Activated T-cell treated with anti-CD3 and anti-CD28 coated beads for 24 hours (primary cell): ENCODE results near the gene DDX49.
"Not testable (repeated sequence)": the region's sequence is repeated elsewhere in the genome, so short reads cannot be mapped to it uniquely, and the experiment has no call there.

Experiments
- DNase-seq: peaks from one replicate; pipeline ENCODE4 v3.0.0-alpha.2; 2020; ENCODE audit warnings: low read depth

DDX49 gene

DNA sequence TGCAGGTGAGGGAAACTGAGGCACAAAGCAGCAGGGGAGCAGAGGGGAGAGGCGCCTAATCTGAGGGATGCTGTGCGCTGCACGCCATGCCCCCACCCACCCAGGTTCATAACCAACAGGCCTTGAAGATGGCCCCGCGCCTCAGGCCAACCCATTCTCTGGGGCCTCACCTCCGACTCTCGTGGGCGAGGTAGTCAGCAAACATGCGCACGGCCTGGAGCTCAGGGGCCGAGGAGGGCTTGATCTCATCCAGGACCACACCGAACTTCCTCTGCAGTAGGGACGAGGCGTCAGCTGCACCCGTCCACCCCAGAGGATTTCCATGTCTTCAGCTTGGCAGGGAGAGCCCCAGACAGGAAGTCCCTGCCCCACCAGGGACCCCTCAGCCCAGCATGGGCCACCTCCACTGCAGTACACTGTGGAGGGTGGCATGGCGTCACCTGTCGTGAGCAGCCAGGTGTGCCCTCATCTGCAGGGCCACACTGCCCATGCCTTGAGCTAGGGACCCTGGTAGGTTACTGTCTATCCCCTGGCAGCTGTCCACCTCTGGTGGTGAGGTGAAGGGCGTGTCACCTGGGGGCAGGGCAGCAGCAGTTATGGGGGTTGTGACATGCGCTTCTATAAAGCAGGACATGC lies 8.6 kb upstream of the DDX49 start:
- no peak for DNase-seq

GRCh38 chr19:18912933-18913332 lies 6.6 kb upstream of the DDX49 start:
- no peak for DNase-seq

DNA sequence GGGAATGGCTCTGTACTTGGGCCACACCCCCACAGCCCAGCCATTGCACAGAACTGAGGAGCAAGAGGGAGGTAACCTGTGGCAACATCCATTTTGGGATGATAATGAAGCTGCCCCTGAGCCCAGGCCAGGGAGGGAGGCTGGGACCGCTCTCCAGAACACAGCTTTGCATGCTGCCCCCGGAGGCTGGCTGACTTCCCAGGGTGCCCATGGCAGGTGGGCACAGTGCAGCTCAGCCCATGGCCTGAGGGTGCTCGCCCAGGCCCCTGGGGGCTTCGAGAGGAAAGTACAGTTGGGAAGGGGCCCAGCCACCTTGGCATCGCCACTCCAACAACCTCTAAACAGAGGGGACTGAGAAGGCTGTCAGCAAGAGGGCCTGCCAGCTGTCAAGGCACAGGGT lies 6.0 kb upstream of the DDX49 start:
- no peak for DNase-seq

DNA sequence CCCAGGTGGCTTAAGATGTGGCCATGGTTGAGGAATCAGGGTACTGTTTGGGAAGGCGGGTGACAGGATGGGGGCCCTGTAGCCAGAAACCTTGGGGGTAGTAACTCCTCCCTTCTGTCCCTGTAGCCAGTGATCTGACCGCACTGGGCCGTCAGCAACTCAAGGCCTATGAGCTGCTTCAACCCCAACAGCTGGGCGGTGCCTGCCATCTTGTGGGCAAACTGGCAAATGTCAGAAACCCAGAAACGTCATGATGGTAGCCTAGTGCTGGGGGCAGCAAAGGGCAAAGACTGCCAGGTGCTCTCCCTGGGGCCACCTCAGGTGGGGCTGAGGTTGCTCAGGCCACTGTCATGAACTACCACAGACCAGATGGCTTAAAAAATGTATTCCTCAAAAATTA lies 3.9 kb upstream of the DDX49 start:
- no peak for DNase-seq

- DNase-seq, result not testable (repeated sequence)
Observed at GRCh38 chr19:18917593-18917992, 1.9 kb upstream of the DDX49 start.

GRCh38 chr19:18919900-18920214 lies 342 bp downstream of the DDX49 start:
- DNase-seq, result no peak

GRCh38 chr19:18920400-18920799 lies 885 bp downstream of the DDX49 start:
- no peak for DNase-seq

DNA sequence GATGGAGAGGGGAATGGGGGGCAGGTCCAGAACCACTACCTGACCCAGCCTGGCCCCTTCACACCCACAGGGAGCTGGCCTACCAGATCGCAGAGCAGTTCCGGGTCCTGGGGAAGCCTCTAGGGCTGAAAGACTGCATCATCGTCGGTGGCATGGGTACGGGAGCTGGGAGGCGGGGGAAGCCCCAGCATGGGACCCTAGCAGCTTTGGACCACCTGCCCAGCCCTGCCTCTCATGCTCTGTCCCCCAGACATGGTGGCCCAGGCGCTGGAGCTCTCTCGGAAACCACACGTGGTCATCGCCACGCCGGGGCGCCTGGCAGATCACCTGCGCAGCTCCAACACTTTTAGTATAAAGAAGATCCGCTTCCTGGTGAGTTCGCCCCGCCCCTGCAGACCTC lies 2.1 kb downstream of the DDX49 start:
- DNase-seq, result no peak

- no peak for DNase-seq
Observed at GRCh38 chr19:18922228-18922985, 2.9 kb downstream of the DDX49 start.

DNA sequence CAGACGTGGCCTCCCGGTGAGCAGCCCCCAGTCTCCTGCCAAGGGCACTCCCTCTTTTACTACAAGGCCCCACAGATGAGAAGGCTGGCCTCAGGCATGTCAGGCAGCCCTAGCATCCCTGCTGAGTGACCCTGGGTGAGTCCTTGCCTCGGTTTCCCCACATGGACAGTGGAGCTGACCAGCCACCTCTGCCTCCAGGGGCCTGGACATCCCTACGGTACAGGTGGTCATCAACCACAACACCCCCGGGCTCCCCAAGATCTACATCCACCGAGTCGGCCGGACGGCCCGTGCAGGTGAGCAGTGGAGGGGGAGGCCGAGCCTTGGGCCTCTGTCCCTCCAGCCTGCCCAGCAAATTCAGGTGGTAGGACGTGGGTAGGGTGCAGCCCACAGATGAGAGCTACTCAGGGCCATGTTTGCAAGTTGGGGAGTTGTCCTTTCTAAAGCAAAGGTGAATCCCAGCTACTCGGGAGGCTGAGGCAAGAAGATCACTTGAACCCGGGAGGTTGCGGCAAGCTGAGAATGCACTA lies 5.2 kb downstream of the DDX49 start:
- no peak for DNase-seq

GRCh38 chr19:18928018-18928805 lies 8.7 kb downstream of the DDX49 start:
- DNase-seq, result no peak

GRCh38 chr19:18929311-18929710 lies 9.8 kb downstream of the DDX49 start:
- no peak for DNase-seq

DNA sequence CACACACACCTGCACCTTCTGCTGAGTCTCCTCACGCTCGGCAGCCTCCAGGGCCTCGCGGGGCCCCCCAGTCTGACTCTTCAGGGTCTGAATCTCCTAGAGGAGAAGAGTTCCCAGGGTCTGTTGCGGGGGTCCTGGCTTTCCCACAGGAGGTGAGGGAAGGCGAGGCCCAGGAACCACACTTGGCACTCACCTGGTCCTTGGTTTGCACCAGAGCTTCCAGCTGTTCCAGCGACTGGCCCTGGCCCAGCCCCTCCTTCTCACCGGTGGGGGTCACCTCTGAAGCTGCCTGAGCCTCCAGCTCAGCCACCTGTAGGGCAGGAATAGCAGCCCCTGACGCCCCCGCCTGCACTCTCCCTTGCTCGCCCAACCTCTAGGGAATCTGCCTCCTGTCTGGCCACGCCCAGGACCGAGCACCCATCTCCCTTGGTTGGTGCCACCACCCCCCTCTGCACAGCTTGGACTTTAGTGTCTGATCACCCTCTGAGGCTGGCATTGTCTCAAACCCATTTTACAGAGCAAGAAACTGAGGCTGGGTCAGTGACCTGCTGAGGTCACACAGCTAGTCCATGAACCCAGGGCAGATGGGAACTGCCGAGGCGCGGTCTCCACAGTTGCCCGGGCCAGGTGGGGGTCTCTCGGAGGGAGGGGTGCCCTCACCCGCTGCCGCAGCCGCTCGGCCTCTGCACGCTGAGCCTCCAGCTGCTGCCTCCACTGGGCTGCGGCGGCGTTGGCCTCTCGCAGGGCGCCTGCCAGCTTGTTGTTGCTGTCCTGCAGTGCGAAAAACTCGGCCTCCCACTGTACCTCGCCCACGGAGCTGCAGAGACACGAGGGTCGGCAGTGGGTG lies 12.0 kb downstream of the DDX49 start:
- DNase-seq, result no peak

- peak; percentile 77 for DNase-seq
Observed at GRCh38 chr19:18932216-18932841, 12.8 kb downstream of the DDX49 start.

- DNase-seq, result no peak
Observed at GRCh38 chr19:18933297-18933696, 13.8 kb downstream of the DDX49 start.

DNA sequence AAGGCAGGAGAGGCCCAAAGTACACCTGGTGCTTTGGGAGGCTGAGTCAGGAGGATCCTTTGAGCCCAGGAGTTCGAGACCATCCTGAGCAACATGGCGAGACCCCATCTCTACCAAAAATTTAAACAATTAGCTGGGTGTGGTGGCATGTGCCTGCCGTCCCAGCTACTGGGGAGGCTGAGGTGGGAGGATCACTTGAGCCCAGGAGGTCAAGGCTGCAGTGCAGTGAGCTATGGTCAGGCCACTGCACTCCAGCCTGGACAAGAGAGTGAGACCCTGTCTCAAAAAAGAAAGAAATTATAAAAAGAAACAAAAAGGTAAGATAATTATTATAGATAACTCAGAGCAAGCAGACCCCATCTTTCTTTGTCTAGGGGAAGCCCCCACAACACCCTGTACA lies 19.6 kb downstream of the DDX49 start:
- DNase-seq, result no peak

- DNase-seq, result no peak
Observed at GRCh38 chr19:18939922-18940768, 20.6 kb downstream of the DDX49 start.

DNA sequence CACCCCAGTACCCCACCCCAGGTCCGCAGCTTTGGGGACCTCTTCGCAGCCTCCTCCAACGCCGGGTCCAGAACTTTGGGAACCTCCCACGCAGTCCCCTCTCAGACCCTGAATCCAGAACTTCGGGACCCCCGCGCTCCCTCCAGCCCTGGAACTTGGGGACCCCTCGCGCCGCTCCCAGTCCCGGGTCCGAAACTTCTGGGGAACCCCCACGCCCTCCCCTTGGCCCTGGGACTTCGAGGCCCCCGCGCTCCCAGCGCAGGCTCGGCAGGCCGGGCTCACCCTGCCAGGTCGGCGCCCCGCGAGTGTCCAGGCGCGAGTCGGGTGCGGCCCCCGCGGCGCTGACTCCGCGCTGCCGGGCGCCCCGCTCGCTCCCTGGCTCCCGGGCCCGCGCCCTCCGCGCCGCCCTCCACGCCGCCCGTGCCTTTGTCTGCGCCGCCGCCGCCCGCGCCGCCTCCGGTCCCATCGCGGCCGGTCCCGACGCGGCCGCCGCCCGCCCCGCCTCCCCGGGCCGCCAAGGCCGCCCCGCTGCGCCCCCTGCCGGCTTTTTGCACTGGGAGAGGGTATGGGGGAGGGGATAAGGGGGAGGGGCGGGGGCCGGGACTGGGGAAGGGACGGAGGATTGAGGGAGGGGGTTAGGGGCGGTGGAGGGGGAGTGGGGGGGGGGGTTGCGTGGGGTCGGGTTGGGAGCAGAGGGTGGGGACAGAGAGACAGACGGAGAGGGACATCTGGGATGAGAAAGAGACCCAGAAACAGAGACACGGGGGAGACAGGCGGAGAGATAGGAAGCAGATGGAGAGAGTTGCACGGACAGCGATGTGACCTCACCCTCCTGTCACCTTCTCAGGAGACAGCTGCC lies 21.5 kb downstream of the DDX49 start, which contains the start of gene HOMER3:
Gene HOMER3 (minus strand): TSS at position 449 of the 859 bp plus-strand sequence. CDS start 2,235 bp downstream, outside the sequence.
- peak; percentile 58 for DNase-seq

DNA sequence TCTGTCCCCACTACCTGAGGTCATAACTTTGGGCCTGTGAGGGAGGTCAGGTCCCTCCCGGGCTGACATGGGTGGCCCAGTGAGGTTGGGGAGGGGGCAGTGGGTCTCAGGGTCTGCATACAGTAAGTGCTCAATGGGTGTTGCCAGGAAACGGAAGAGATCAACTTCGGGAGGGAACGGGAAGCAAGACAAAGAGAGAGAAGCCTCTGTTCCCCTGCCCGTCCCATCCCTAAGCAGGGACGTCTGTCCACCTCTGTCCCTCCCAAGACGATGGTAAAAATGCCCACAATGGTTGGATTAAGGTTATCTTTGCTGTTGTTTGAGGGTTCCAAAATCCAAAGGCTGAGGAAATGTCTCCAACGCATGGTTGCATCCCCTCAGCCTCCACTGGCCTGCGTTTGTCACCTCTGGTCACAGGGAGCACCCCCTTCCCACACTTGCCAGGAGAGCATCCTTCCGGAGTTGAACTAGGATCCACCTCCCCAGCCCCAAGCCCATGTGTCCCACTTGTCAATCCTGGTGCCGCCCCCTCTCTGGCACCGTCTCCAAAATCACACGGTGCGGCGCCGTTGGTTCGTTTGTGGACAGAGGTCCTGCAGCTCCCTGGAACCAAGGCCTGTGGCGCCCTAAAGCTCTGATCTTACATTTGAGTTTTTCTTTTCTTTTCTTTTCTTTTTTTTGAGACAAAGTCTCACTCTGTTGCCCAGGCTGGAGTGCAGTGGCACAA lies 22.3 kb downstream of the DDX49 start:
- DNase-seq, result no peak
